NB4 (cell line): ENCODE measurements around the gene PEAK1.
"Not testable (repeated sequence)": the region's sequence is repeated elsewhere in the genome, so short reads cannot be mapped to it uniquely, and the experiment has no call there.

Source experiments
- DNase-seq: peaks from one replicate; pipeline ENCODE4 v3.0.0; 2010; ENCODE audit warnings: low read depth
- H3K4me3 ChIP-seq: one replicate; pipeline ENCODE4 v1.5.1; 2011; ENCODE audit warnings: mild to moderate bottlenecking, low read depth, low read length, moderate library complexity
- CTCF ChIP-seq: IDR thresholded peaks from one replicate; pipeline ENCODE4 v1.5.1; 2012; ENCODE audit warnings: low read depth, low read length
- MAX ChIP-seq: IDR thresholded peaks from 2 replicates; pipeline ENCODE4 v1.6.1; 2011; ENCODE audit warnings: low read depth, low read length
- MYC ChIP-seq: IDR thresholded peaks from 2 replicates; pipeline ENCODE4 v1.6.1; 2011; ENCODE audit warnings: low read depth, low read length
- POLR2A ChIP-seq: IDR thresholded peaks from 2 replicates; pipeline ENCODE4 v1.6.1; 2011; ENCODE audit warnings: mild to moderate bottlenecking; ENCODE audit not compliant: insufficient read length; ENCODE audit errors: extremely low read depth

The PEAK1 gene

GRCh38 chr15:77282333-77282732, 137.6 kb downstream of the PEAK1 start:
- no peak for DNase-seq
- no peak for TF ChIP-seq POLR2A
- TF ChIP-seq CTCF: no peak
- TF ChIP-seq MYC: no peak
- no peak for TF ChIP-seq MAX
- H3K4me3 ChIP-seq: no peak overlapping the region

- TF ChIP-seq MAX (no peak), CTCF (no peak), POLR2A (no peak), MYC (no peak)
- H3K4me3 ChIP-seq: no peak overlapping the region
- no peak for DNase-seq
Measured at GRCh38 chr15:77276943-77277342, 143.0 kb downstream of the PEAK1 start.

- no peak for TF ChIP-seq MYC
- TF ChIP-seq POLR2A: no peak
- TF ChIP-seq MAX: no peak
- TF ChIP-seq CTCF: no peak
- DNase-seq: no peak
Measured at GRCh38 chr15:77276096-77276495, 143.8 kb downstream of the PEAK1 start.

GRCh38 chr15:77273136-77273535, 146.8 kb downstream of the PEAK1 start:
- H3K4me3 ChIP-seq: not testable (repeated sequence)
- peak; percentile 32 for DNase-seq

More at GRCh38 chr15:77276096-77276495, 143.8 kb downstream of the PEAK1 start:
- H3K4me3 ChIP-seq: no peak overlapping the region

- DNase-seq: no peak
- TF ChIP-seq CTCF (no peak), MAX (no peak), MYC (no peak), POLR2A (no peak)
- H3K4me3 ChIP-seq: no peak overlapping the region
Measured at GRCh38 chr15:77266708-77267386, 153.1 kb downstream of the PEAK1 start.

GRCh38 chr15:77255385-77255784, 164.5 kb downstream of the PEAK1 start:
- TF ChIP-seq MAX (no peak), CTCF (no peak)
- H3K4me3 ChIP-seq: no peak overlapping the region
- no peak for DNase-seq
